ENCODE measurements around the gene RNF223.
"Not testable (repeated sequence)": the region's sequence is repeated elsewhere in the genome, so short reads cannot be mapped to it uniquely, and the experiment has no call there.

The RNF223 gene

GRCh38 chr1:1041873-1042272, 32.2 kb downstream of the RNF223 start:
- no peak for DNase-seq

- no peak for DNase-seq
Observed at GRCh38 chr1:1041092-1041523, 33.0 kb downstream of the RNF223 start.

DNA sequence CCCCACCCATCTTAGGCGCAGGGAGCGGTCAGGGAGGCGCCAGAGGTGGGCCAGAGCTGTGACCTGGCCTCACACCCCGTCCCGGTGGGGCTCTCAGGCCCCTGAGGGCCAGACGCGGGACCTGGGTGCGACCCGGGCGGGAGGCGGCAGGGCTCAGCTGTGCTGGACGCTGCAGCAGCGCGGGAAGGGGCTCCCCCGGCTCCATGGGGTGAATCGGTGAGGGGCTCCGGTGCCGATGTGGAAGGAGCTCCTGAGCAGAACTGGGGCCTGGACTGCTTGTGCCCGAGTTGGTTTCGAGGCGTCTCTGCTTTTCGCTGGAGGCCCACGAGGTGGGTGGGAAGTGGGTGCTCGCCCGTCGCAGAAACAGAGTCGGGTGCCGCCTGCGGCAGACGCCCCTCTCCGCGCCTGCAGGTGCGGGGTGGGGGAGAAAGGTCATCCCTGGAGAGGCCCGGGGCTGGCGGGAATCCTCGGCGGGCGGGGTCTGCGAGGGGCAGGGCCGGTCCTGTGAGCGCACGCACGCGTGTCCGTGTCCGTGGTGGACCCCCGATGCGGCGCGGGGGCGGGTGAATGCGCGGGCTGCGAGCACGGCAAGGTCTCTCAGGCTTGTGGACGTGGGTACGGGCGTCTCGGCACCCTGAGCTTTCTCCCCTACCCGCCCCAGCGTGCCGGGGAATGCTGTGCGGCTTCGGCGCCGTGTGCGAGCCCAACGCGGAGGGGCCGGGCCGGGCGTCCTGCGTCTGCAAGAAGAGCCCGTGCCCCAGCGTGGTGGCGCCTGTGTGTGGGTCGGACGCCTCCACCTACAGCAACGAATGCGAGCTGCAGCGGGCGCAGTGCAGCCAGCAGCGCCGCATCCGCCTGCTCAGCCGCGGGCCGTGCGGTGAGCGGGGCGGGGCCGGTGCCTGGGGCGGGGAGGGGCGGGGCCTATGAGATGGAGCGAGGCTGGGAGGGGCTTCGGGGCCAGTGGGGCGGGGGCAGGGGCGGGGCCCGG, 33.8 kb downstream of the RNF223 start:
- DNase-seq, result peak; percentile 65

GRCh38 chr1:1039145-1039910, 34.8 kb downstream of the RNF223 start:
- DNase-seq, result no peak

- DNase-seq, result no peak
Observed at GRCh38 chr1:1038694-1039093, 35.4 kb downstream of the RNF223 start.

DNA sequence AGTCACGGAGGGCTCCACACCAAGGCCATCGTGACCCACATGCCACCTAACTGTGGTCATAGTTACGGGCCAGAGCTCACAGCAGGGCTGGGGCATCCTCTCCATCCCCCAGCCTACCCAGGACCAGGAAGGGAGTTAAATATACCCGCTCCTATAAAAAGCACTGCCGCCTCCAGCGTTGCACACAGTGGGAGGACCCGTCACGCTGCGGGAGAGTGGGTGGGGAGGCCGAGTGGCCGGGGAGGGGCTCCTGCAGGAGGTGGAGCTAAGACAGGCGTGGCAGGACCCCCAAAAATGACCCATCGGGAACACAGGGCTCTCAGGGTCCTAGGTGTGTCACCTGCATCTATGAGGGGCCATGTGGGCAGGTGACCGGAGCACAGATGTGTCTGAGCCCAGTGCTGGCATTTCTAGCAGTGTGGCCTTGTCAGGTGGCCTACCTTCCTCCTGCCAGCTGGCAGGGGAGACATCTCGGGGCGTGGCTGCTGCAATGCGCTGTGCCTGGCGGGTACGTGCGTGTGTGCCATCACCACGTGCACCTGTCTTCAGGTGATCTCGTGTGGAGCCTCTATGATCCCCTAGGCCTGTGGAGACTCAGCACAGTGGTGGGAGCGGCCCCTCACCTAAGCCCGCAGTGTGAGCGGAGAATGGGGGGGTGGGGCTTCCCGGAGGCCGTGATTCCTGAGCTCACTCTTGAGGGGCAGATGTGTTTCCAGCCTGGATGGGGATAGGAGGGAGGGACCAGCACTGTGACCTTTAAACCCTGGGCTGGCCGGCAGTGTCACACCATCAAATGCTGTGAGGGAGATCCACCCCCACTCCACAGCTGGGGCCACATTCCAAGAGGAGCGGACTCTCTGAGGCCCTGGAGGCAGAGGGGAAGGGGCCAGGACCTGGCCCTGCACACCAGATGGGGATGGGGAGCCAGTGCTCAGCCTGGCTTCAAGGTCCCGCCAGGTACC, 36.5 kb downstream of the RNF223 start:
- no peak for DNase-seq

DNA sequence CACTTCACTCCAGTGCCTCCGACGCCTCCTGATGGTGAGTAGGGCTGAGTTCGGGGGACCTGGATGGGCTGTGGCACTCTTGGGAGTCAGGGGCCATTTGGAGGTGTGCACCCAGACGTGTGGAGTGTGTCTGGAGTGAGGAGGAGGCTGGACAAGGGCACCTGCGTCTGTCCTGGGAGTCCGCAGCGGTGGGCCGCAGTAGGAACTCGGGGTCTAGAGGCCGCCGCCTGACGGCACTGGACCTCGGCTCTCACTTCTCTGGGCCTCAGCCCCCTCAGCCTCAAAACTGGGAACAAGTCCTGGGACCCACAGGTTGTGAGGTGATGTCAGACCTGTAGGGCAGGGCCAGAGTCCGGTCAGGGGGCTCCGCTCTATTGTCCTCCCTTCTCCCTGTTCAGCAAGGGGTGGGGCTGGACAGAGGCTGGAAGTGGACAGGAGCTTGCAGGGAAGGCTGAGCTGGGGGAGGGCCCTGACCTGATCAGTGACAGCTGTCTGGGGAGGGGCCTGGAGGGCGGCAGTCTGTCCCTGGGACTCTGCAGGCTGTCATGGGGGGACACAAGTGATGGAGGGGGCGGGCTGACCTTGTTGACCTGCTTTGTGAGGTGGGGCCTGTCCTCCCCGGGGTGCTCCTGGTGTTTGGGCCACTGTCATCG, 38.7 kb downstream of the RNF223 start:
- DNase-seq, result no peak

DNA sequence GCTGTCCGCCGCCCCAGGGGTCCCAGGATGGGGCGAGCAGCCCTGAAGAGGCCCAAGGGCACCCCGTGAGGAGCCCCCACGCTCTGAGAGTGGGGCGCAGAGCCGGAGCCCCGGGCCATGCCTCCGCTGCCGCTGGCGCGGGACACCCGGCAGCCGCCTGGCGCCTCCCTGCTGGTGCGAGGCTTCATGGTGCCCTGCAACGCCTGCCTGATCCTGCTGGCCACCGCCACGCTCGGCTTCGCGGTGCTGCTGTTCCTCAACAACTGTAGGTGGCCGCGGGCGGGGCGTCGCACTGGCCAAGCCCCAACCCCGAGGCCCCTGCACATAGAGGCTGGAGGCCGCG, 39.7 kb downstream of the RNF223 start:
- no peak for DNase-seq

- no peak for DNase-seq
Observed at GRCh38 chr1:1033731-1034438, 40.2 kb downstream of the RNF223 start.

DNA sequence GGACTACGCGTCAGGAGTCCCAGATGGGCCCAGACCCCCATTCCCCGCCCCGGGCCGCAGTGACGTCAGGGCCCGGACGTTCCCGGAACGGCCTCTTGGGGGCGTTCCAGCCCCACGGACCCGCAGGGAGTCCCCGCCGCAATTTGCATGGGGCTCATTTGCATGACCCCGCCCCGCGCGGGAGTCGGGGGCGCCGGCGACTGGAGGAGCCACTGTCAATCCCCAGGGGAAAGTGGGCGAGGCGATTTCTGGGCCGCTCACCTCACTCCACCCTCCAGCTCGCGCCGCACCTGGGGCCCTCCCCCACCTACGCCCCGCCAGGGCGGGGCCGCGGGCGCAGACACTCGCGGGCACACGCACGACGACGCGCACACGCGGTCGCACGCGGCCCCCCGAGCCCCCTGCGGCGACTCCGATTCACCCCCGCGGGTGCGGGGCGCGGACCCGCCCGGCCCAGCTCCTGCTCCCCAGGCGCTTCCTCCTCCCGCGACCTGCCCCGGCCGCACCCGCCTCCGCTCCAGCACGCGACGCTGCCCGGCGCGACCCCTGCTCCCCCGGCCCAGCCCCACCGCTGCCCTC, 41.0 kb downstream of the RNF223 start:
- DNase-seq, result peak; percentile 40

- no peak for DNase-seq
Observed at GRCh38 chr1:1032424-1032823, 41.7 kb downstream of the RNF223 start.

- DNase-seq, result no peak
Observed at GRCh38 chr1:1031659-1032235, 42.4 kb downstream of the RNF223 start.

- not testable (repeated sequence) for DNase-seq
Observed at GRCh38 chr1:1030867-1031658, 43.0 kb downstream of the RNF223 start.

DNA sequence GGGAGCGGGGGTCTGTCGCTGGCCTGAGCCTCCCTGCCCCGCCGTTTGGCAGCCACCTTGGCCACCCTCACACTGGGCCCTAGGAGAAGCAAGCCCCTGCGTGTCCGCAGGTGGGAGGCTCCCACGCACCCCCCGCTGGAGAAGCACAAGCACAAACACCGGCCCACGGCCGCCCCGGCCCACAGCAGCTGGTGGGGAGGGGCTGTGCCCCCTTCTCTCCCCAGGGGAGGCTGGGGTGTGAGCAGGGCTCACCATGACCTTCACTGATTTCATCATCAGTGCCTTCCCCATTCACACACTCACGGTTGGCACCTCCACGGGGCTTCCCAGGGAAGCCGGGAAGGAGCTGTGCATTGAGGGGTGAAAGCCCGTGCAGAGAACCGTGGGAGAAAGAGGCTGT, 46.3 kb downstream of the RNF223 start:
- no peak for DNase-seq

GRCh38 chr1:1026599-1027413, 47.3 kb downstream of the RNF223 start:
- no peak for DNase-seq

DNA sequence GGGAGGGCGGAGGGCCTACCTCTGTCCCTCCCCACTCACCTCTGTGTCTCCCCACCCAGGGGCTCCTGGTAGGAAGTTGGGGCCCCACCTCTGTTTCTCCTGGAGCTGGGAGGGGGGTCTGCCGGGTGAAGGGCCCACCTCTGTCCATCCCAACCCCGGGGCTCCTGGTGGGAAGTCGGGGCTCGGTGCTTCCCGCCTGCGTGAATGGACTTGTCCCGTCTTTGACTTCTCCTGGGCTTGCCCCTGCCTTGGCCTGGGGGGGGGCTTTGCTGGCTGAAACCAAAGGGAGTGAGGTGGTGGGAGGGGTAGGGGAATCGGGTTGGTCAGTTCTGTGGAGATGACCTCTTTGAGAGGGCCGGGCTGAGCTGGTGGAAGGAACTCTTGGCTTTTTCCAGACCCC, 48.4 kb downstream of the RNF223 start:
- no peak for DNase-seq

- DNase-seq, result no peak
Observed at GRCh38 chr1:1024771-1025699, 49.1 kb downstream of the RNF223 start.

Data from amniotic stem cell (primary cell).